Peyer's patch (tissue), 4 donors: Measurements from ENCODE around the gene NCKAP5.

ENCODE experiments used
- CTCF ChIP-seq, 6 experiments: fragments of 450-650 bp in 4 of 6; fragments of 200-600 bp in 2 of 6; sonication (generic) in 1 of 6; IDR thresholded peaks; one replicate each; pipeline ENCODE4 v1.5.1; 2017 to 2019; ENCODE audit warnings: antibody characterized with exemption in 6 of 6, mild to moderate bottlenecking in 3 of 6, moderate library complexity in 1 of 6
- POLR2A ChIP-seq, 2 donors: fragments of 450-650 bp; IDR thresholded peaks; one replicate each; pipeline ENCODE4 v1.5.1; 2017; ENCODE audit warnings: antibody characterized with exemption in 2 of 2, mild to moderate bottlenecking in 2 of 2, moderate library complexity in 2 of 2

- TF ChIP-seq CTCF (IDR thresholded peaks at IDR 0.05) (no peak), POLR2A (IDR thresholded peaks at IDR 0.05) (no peak)
Observed at GRCh38 chr2:133444465-133444864, 123.8 kb downstream of the NCKAP5 start.
